ENCODE results near the gene CETP.

Gene CETP

DNA sequence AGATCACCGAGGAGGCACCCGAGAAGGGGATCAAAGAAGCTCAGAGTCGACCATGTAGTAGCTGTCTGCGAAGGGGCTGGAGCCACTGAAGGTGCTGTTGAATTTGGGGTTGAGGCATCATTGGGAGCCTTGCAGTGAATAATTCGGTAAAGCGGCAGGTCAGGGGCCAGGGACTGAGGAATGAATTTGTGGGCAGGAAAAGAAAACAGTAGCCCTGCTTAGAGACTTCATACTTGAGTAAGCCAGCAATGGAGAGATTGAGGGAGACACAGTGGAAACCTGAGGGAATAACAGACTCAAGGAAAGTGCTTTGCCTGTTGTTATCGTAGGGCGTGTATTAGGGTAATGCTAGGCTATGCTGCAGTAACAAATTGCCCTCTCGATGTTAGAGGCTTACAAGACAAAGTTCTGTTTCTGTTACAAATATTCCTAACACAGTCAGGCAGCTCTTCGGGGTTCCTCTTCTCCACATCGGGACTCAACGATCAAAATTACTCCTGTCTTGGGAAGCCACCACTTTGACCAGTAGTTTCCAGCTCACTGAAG, 43.2 kb upstream of the CETP start:
- no peak for TF ChIP-seq CTCF (conservative IDR thresholded peaks at IDR 0.05; ENCODE audit: low read depth)
- POLR2A ChIA-PET (ENCODE audit: low non-redundant PET), result no interaction called here
- no peak for DNase-seq (ENCODE audit: low spot score)
- no peak overlapping the region for H3K27ac ChIP-seq
- CTCF ChIA-PET, result interaction anchor here (0.6 kb wide), 1 partner anchor 498 kb away, joined by 3 read pairs; no protein-coding TSS in a partner anchor

GRCh38 chr16:56919099-56919800, 42.5 kb upstream of the CETP start:
- POLR2A ChIA-PET (ENCODE audit: low non-redundant PET), result interaction anchor here (0.7 kb wide), 1 partner anchor 13 kb away, joined by 3 read pairs; the partner anchor contains the start of gene HERPUD1

DNA sequence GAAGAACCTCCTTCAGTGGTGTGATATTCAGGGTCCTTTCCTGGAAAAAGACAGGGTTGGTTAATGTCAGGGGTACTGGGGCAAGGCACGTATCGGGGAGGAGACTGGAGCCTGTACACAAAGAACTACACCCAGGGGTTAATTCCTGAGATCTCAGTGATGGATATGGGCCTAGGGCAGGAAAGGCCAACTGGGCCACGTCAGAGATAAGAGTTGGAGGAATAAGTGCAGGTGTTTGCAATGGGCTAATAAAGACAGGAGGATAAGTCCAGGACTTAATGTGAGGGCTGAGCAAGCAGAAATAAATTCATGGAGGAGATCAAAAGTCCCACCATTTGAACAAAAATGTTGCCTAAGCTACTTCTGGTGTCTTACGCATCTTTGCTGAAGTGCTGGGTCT, 40.2 kb upstream of the CETP start:
- TF ChIP-seq CTCF (conservative IDR thresholded peaks at IDR 0.05; ENCODE audit: low read depth), result no peak
- ChIA-PET CTCF (interaction anchor here (1.2 kb wide), 1 partner anchor 8 kb away, joined by 3 read pairs; no protein-coding TSS in a partner anchor), POLR2A (ENCODE audit: low non-redundant PET) (no interaction called here)
- no peak overlapping the region for H3K27ac ChIP-seq
- DNase-seq (ENCODE audit: low spot score), result no peak

More at GRCh38 chr16:56919099-56919800, 42.5 kb upstream of the CETP start:
- CTCF ChIA-PET, result no interaction called here
- no peak for TF ChIP-seq CTCF (conservative IDR thresholded peaks at IDR 0.05; ENCODE audit: low read depth)
- no peak overlapping the region for H3K27ac ChIP-seq
- no peak for DNase-seq (ENCODE audit: low spot score)

GRCh38 chr16:56923481-56924091, 38.2 kb upstream of the CETP start:
- no peak overlapping the region for H3K27ac ChIP-seq
- POLR2A ChIA-PET (ENCODE audit: low non-redundant PET), result no interaction called here
- DNase-seq (ENCODE audit: low spot score), result no peak
- CTCF ChIA-PET, result no interaction called here
- no peak for TF ChIP-seq CTCF (conservative IDR thresholded peaks at IDR 0.05; ENCODE audit: low read depth)

DNA sequence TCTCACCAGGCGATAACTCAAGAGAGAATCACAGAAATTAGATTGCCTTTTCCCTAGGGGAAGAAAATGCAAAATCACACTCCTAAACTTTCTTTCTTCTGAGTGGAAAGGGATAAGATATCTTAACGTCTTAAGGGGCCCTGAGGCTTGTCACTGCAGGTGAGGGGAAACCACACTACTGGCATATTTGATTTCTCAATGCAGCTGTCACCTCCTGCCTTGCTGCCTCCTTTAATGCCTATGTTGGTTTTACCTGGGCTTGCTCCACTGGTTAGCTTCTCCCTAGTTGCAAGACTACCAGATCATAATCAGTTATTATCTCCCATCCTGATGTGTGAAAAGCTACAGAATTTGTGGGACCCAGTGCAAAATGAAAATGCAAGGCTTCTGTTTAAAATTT, 34.3 kb upstream of the CETP start:
- no peak overlapping the region for H3K27ac ChIP-seq
- no peak for DNase-seq (ENCODE audit: low spot score)
- TF ChIP-seq CTCF (conservative IDR thresholded peaks at IDR 0.05; ENCODE audit: low read depth), result no peak
- CTCF ChIA-PET, result interaction anchor here (0.6 kb wide), 1 partner anchor 279 kb away, joined by 5 read pairs; no protein-coding TSS in a partner anchor
- POLR2A ChIA-PET (ENCODE audit: low non-redundant PET), result no interaction called here

GRCh38 chr16:56929639-56930038, 32.1 kb upstream of the CETP start:
- no peak overlapping the region for H3K27ac ChIP-seq
- DNase-seq (ENCODE audit: low spot score), result no peak
- no peak for TF ChIP-seq CTCF (conservative IDR thresholded peaks at IDR 0.05; ENCODE audit: low read depth)
- ChIA-PET CTCF (no interaction called here), POLR2A (ENCODE audit: low non-redundant PET) (no interaction called here)

Data from RWPE1 (cell line).